ENCODE data around the gene WFDC8.

DNA sequence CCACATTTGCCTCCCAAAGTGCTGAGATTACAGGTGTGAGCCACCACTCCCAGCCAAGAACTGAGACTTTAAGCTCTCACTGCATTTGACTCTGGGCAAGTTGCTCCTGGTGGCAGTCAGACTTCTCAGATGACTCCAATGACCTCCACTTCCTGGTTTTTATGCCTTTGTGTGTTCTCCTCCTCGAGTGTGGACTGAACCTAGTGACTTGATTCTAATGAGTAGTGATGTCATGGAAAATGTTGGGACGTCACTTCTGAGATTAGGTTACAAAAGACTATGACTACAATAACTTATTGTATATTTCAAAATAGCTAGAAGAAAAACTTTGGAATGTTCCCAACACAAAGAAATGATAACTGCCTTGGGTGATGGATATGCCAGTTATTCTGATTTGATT is 75.7 kb downstream of the WFDC8 start:
- TF ChIP-seq CTCF (IDR thresholded peaks at IDR 0.05) (no peak), EP300 (IDR thresholded peaks at IDR 0.05; ENCODE audit: borderline replicate concordance in 1 of 2, low read depth in 1 of 2, low read length in 1 of 2) (no peak), YY1 (IDR thresholded peaks at IDR 0.05; ENCODE audit: low read depth) (no peak), EZH2phosphoT487 (IDR thresholded peaks at IDR 0.05; ENCODE audit: borderline replicate concordance, low read depth) (no peak), RAD21 (IDR thresholded peaks at IDR 0.05; ENCODE audit: low read length) (no peak), POLR2AphosphoS5 (IDR thresholded peaks at IDR 0.05; ENCODE audit: low read depth, low read length) (no peak), MXI1 (IDR thresholded peaks at IDR 0.05; ENCODE audit: low read depth, low read length) (no peak), MEF2A (IDR thresholded peaks at IDR 0.05; ENCODE audit: borderline replicate concordance, low read depth) (no peak), TAF1 (IDR thresholded peaks at IDR 0.05; ENCODE audit: borderline replicate concordance, low read depth, low read length) (no peak), JUND (IDR thresholded peaks at IDR 0.05) (no peak), FOXJ3 (CRISPR knock-in tag; IDR thresholded peaks at IDR 0.05) (no peak)
- TF ChIP-seq, protein P1, sequence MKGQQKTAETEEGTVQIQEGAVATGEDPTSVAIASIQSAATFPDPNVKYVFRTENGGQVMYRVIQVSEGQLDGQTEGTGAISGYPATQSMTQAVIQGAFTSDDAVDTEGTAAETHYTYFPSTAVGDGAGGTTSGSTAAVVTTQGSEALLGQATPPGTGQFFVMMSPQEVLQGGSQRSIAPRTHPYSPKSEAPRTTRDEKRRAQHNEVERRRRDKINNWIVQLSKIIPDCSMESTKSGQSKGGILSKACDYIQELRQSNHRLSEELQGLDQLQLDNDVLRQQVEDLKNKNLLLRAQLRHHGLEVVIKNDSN (IDR thresholded peaks at IDR 0.05; ENCODE audit: borderline replicate concordance, low read depth): no peak

Data from SK-N-SH (cell line).